SJCRH30 (cell line): ENCODE results near the gene CHMP3. TPM values are rescaled to one million over a fixed set of nuclear protein-coding genes. Genes with fewer than 3 reads are reported as not detected.

Source experiments
- DNase-seq, 2 experiments: peaks; one replicate each; pipeline ENCODE4 v3.0.0-alpha.2; 2015 to 2020
- H3K27ac ChIP-seq: fragments of 250-450 bp; sonication (Bioruptor Pico); 2 replicates; pipeline ENCODE4 v1.5.1; 2020; ENCODE audit warnings: mild to moderate bottlenecking, moderate library complexity
- H3K27me3 ChIP-seq: fragments of 250-450 bp; sonication (Bioruptor Pico); 2 replicates; pipeline ENCODE4 v1.5.1; 2020; ENCODE audit warnings: mild to moderate bottlenecking, moderate library complexity
- H3K36me3 ChIP-seq: fragments of 250-450 bp; sonication (Bioruptor Pico); 2 replicates; pipeline ENCODE4 v1.5.1; 2020; ENCODE audit warnings: mild to moderate bottlenecking, moderate library complexity
- H3K4me1 ChIP-seq: fragments of 250-450 bp; sonication (Bioruptor Pico); 2 replicates; pipeline ENCODE4 v1.5.1; 2020; ENCODE audit warnings: mild to moderate bottlenecking, moderate library complexity
- H3K4me3 ChIP-seq: fragments of 250-450 bp; sonication (Bioruptor Pico); 2 replicates; pipeline ENCODE4 v1.5.1; 2020; ENCODE audit warnings: mild to moderate bottlenecking, moderate library complexity
- H3K9me3 ChIP-seq: fragments of 250-450 bp; sonication (Bioruptor Pico); replicated peaks from 2 replicates; pipeline ENCODE4 v1.5.1; 2020; ENCODE audit warnings: mild to moderate bottlenecking, moderate library complexity
- total RNA-seq: library from RNA; depleted of rRNA; stranded (reverse); fragments of >200 nt; shearing (Covaris generic); gene quantifications from 2 replicates; pipeline ENCODE4 v1.2.3, GENCODE V29; 2014

CHMP3 gene
- total RNA-seq, 1 experiment from 2014 or later, result 66.9 TPM

- H3K27me3 ChIP-seq, result no peaks in the 10 kb centered on the region
- H3K9me3 ChIP-seq, result no peaks in the 10 kb centered on the region
- DNase-seq, result no peak
- no peaks in the 10 kb centered on the region for H3K4me1 ChIP-seq
- no peak overlapping the region for H3K27ac ChIP-seq
- H3K36me3 ChIP-seq, result peaks cover 16% of the 10 kb centered on the region
- H3K4me3 ChIP-seq, result no peak overlapping the region
These were observed 20.4 kb downstream of the CHMP3 start for GRCh38 chr2:86542814-86543213.

GRCh38 chr2:86541334-86541733 is 21.9 kb downstream of the CHMP3 start:
- Histone ChIP-seq H3K36me3 (peaks cover 9% of the 10 kb centered on the region), H3K4me1 (no peaks in the 10 kb centered on the region), H3K27ac (no peak overlapping the region), H3K4me3 (no peak overlapping the region), H3K9me3 (peaks cover 4% of the 10 kb centered on the region; the same call in 1 of the 2 replicates), H3K27me3 (no peaks in the 10 kb centered on the region)
- no peak for DNase-seq

- no peaks in the 10 kb centered on the region for H3K27me3 ChIP-seq
- no peak for DNase-seq
- H3K36me3 ChIP-seq, result peaks cover 15% of the 10 kb centered on the region
- H3K9me3 ChIP-seq, result peaks cover 6% of the 10 kb centered on the region
- no peak overlapping the region for H3K27ac ChIP-seq
- no peaks in the 10 kb centered on the region for H3K4me1 ChIP-seq
- no peak overlapping the region for H3K4me3 ChIP-seq
These were observed 29.7 kb downstream of the CHMP3 start for GRCh38 chr2:86533589-86533988.

- H3K27me3 ChIP-seq, result no peaks in the 10 kb centered on the region
- no peak for DNase-seq
- H3K4me1 ChIP-seq, result no peaks in the 10 kb centered on the region
- H3K27ac ChIP-seq, result no peak overlapping the region
- H3K9me3 ChIP-seq, result no peaks in the 10 kb centered on the region
- no peak overlapping the region for H3K4me3 ChIP-seq
- H3K36me3 ChIP-seq, result peaks cover 25% of the 10 kb centered on the region; the same call in 1 of the 2 replicates
These were observed 37.6 kb downstream of the CHMP3 start for GRCh38 chr2:86525421-86526340.

GRCh38 chr2:86523491-86523890 is 39.8 kb downstream of the CHMP3 start:
- peaks cover 23% of the 10 kb centered on the region; the same call in 1 of the 2 replicates for H3K36me3 ChIP-seq
- no peak overlapping the region for H3K4me3 ChIP-seq
- H3K27ac ChIP-seq, result no peak overlapping the region
- DNase-seq, result no peak
- H3K9me3 ChIP-seq, result no peaks in the 10 kb centered on the region
- no peaks in the 10 kb centered on the region for H3K4me1 ChIP-seq
- H3K27me3 ChIP-seq, result no peaks in the 10 kb centered on the region

GRCh38 chr2:86522711-86523110 is 40.5 kb downstream of the CHMP3 start:
- H3K4me3 ChIP-seq, result no peak overlapping the region
- H3K27ac ChIP-seq, result no peak overlapping the region
- no peak for DNase-seq
- H3K9me3 ChIP-seq, result no peaks in the 10 kb centered on the region
- no peaks in the 10 kb centered on the region for H3K27me3 ChIP-seq
- no peaks in the 10 kb centered on the region for H3K4me1 ChIP-seq
- H3K36me3 ChIP-seq, result peaks cover 23% of the 10 kb centered on the region; the same call in 1 of the 2 replicates

GRCh38 chr2:86521922-86522321 is 41.3 kb downstream of the CHMP3 start:
- DNase-seq, result no peak

GRCh38 chr2:86520153-86520552 is 43.1 kb downstream of the CHMP3 start:
- H3K36me3 ChIP-seq, result peaks cover 15% of the 10 kb centered on the region
- no peak overlapping the region for H3K4me3 ChIP-seq
- DNase-seq, result peak in 1 of 2 experiments; percentile 6
- no peaks in the 10 kb centered on the region for H3K9me3 ChIP-seq
- H3K4me1 ChIP-seq, result no peaks in the 10 kb centered on the region
- H3K27me3 ChIP-seq, result no peaks in the 10 kb centered on the region
- no peak overlapping the region for H3K27ac ChIP-seq

More at GRCh38 chr2:86521922-86522321, 41.3 kb downstream of the CHMP3 start:
- no peak overlapping the region for H3K27ac ChIP-seq
- H3K9me3 ChIP-seq, result no peaks in the 10 kb centered on the region
- no peaks in the 10 kb centered on the region for H3K4me1 ChIP-seq
- H3K36me3 ChIP-seq, result peaks cover 21% of the 10 kb centered on the region; the same call in 1 of the 2 replicates
- no peak overlapping the region for H3K4me3 ChIP-seq
- H3K27me3 ChIP-seq, result no peaks in the 10 kb centered on the region

- H3K36me3 ChIP-seq, result peaks cover 13% of the 10 kb centered on the region
- H3K4me3 ChIP-seq, result no peak overlapping the region
- H3K9me3 ChIP-seq, result no peaks in the 10 kb centered on the region
- DNase-seq, result no peak
- H3K27me3 ChIP-seq, result no peaks in the 10 kb centered on the region
- no peaks in the 10 kb centered on the region for H3K4me1 ChIP-seq
- H3K27ac ChIP-seq, result no peak overlapping the region
These were observed 43.9 kb downstream of the CHMP3 start for GRCh38 chr2:86519349-86519748.

- H3K27ac ChIP-seq, result no peak overlapping the region
- H3K27me3 ChIP-seq, result no peaks in the 10 kb centered on the region
- H3K9me3 ChIP-seq, result no peaks in the 10 kb centered on the region
- no peaks in the 10 kb centered on the region for H3K4me1 ChIP-seq
- H3K36me3 ChIP-seq, result peaks cover 11% of the 10 kb centered on the region
- H3K4me3 ChIP-seq, result no peak overlapping the region
- peak; percentile 25 to 48 for DNase-seq
These were observed 44.8 kb downstream of the CHMP3 start for GRCh38 chr2:86518481-86518880.

GRCh38 chr2:86513948-86514660 is 49.1 kb downstream of the CHMP3 start:
- no peak for DNase-seq
- Histone ChIP-seq H3K4me3 (no peak overlapping the region), H3K9me3 (no peaks in the 10 kb centered on the region), H3K4me1 (no peaks in the 10 kb centered on the region), H3K36me3 (peaks cover 11% of the 10 kb centered on the region), H3K27me3 (no peaks in the 10 kb centered on the region), H3K27ac (no peak overlapping the region)

GRCh38 chr2:86512892-86513291 is 50.4 kb downstream of the CHMP3 start:
- no peaks in the 10 kb centered on the region for H3K27me3 ChIP-seq
- peak in 1 of 2 experiments; percentile 35 for DNase-seq
- H3K4me1 ChIP-seq, result no peaks in the 10 kb centered on the region
- no peaks in the 10 kb centered on the region for H3K9me3 ChIP-seq
- peaks cover 16% of the 10 kb centered on the region for H3K36me3 ChIP-seq
- no peak overlapping the region for H3K27ac ChIP-seq
- no peak overlapping the region for H3K4me3 ChIP-seq

GRCh38 chr2:86512034-86512433 is 51.2 kb downstream of the CHMP3 start:
- Histone ChIP-seq H3K27ac (no peak overlapping the region), H3K36me3 (peaks cover 18% of the 10 kb centered on the region), H3K4me3 (no peak overlapping the region), H3K9me3 (no peaks in the 10 kb centered on the region), H3K27me3 (no peaks in the 10 kb centered on the region), H3K4me1 (no peaks in the 10 kb centered on the region)
- DNase-seq, result no peak

GRCh38 chr2:86510436-86510933 is 52.8 kb downstream of the CHMP3 start:
- H3K27me3 ChIP-seq, result no peaks in the 10 kb centered on the region
- no peaks in the 10 kb centered on the region for H3K9me3 ChIP-seq
- no peaks in the 10 kb centered on the region for H3K4me1 ChIP-seq
- no peak overlapping the region for H3K4me3 ChIP-seq
- no peak for DNase-seq
- H3K36me3 ChIP-seq, result peaks cover 15% of the 10 kb centered on the region
- H3K27ac ChIP-seq, result no peak overlapping the region

GRCh38 chr2:86507600-86507999 is 55.6 kb downstream of the CHMP3 start:
- Histone ChIP-seq H3K36me3 (peaks cover 19% of the 10 kb centered on the region), H3K9me3 (no peaks in the 10 kb centered on the region), H3K27ac (no peak overlapping the region), H3K4me3 (no peak overlapping the region), H3K4me1 (no peaks in the 10 kb centered on the region), H3K27me3 (no peaks in the 10 kb centered on the region)
- DNase-seq, result no peak
